HG03045 (cell line): Measurements from ENCODE around the gene CGB3.
"Not testable (repeated sequence)": the region's sequence is repeated elsewhere in the genome, so short reads cannot be mapped to it uniquely, and the experiment has no call there.

Experiments used
- ATAC-seq: cut with Tn5 transposase; IDR thresholded peaks from one replicate; pipeline ENCODE4 v1.9.1; 2021; ENCODE audit warnings: mild to moderate bottlenecking, moderate library complexity; ENCODE audit not compliant: unreplicated experiment

The CGB3 gene

DNA sequence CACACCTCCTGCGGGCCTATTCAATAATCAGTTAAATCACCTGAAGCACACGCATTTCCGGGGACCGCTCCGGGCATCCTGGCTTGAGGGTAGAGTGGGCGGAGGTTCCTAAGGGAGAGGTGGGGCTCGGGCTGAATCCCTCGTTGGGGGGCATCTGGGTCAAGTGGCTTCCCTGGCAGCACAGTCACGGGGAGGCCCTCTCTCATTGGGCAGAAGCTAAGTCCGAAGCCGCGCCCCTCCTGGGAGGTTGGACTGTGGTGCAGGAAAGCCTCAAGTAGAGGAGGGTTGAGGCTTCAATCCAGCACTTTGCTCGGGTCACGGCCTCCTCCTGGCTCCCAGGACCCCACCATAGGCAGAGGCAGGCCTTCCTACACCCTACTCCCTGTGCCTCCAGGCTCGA lies 19.4 kb upstream of the CGB3 start, which contains the start of gene CGB5:
TSS of gene CGB5 (plus strand) at position 301 of the 400 bp plus-strand sequence. CDS start 362 bp downstream, outside the sequence.
- ATAC-seq = not testable (repeated sequence)

- ATAC-seq = not testable (repeated sequence)
These were observed 18.5 kb upstream of the CGB3 start for GRCh38 chr19:49042666-49043065.

DNA sequence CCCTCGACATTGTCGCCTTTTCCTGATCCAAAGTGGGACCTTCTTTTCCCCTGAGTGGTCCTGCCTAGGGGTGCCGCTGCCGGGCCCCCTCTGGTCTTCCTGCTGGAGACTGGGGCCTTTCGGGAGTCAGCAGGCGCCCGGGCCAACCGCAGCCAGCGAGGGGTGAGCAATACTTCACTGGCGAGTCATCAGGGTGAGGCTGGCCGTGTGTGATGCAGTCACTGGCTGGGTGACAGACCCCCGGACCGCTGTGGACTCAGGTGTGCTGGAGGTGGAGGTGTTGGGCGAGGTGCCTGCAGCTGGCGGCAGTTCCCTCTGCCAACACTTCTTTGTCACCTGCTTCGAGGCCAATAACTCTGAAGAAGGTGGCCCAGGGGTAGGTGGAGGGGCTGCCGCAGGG lies 18.0 kb upstream of the CGB3 start:
- ATAC-seq = no peak

DNA sequence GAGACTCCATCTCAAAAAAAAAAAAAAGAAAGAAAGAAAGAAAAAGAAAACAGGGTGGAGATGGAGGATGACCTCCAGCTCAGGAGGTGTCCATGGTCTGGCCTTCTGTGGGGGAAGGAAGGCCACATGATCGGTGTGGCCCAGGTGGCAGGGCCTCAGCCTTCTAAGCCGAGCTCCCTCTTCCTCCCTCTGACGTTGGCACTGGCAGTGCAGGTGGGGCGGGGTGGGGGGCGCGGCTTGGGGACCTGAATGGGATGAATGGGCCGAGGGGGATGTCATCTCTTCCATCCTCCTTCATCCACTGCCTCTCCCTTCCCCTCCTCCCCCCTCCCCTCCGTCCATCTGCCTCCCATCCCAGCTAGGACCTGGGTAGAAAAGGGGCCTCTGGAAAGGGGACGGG lies 15.6 kb upstream of the CGB3 start:
- not testable (repeated sequence) for ATAC-seq

GRCh38 chr19:49038557-49039276 lies 14.6 kb upstream of the CGB3 start:
- ATAC-seq = not testable (repeated sequence)

GRCh38 chr19:49038111-49038510 lies 14.0 kb upstream of the CGB3 start:
- not testable (repeated sequence) for ATAC-seq

GRCh38 chr19:49036815-49037214 lies 12.7 kb upstream of the CGB3 start, which contains the start of gene CGB1:
CGB1 (minus strand) TSS chr19:49036895; CDS start chr19:49036711, 184 bp downstream.
- not testable (repeated sequence) for ATAC-seq

DNA sequence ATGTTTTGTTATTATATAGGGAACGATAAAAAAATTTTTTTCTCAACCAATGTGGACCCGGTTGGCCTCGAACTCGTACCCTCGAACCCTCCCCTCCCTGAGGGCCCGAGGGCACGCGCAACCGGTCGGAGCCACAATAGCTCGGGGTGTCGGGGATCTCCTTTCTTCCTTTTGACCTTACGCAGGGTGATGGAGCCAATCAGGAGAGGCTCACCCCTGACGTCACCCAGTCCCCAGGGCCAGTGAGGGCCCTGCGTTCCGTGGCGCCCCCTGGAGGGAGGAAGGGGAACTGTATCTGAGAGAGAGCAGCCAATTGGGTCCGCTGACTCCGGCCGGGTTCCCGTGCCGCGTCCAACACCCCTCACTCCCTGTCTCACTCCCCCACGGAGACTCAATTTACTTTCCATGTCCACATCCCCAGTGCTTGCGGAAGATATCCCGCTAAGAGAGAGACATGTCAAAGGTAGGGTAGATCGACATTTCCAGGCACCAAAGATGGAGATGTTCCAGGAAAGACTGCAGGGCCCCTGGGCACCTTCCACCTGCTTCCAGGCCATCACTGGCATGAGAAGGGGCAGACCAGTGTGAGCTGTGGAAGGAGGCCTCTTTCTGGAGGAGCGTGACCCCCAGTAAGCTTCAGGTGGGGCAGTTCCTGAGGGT lies 7.6 kb upstream of the CGB3 start, which contains the start of gene CGB2:
TSS of gene CGB2 (plus strand) at position 249 of the 660 bp plus-strand sequence. CDS start at position 455, 206 bp downstream.
- not testable (repeated sequence) for ATAC-seq

GRCh38 chr19:49030323-49030722 lies 6.2 kb upstream of the CGB3 start:
- ATAC-seq = not testable (repeated sequence)

GRCh38 chr19:49029749-49030148 lies 5.6 kb upstream of the CGB3 start:
- not testable (repeated sequence) for ATAC-seq

DNA sequence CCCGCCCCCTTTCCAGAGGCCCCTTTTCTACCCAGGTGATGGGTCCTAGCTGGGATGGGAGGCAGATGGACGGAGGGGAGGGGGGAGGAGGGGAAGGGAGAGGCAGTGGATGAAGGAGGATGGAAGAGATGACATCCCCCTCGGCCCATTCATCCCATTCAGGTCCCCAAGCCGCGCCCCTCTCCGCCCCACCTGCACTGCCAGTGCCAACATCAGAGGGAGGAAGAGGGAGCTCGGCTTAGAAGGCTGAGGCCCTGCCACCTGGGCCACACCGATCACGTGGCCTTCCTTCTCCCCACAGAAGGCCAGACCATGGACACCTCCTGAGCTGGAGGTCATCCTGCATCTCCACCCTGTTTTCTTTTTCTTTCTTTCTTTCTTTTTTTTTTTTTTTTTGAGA lies 4.6 kb upstream of the CGB3 start:
- ATAC-seq = not testable (repeated sequence)

DNA sequence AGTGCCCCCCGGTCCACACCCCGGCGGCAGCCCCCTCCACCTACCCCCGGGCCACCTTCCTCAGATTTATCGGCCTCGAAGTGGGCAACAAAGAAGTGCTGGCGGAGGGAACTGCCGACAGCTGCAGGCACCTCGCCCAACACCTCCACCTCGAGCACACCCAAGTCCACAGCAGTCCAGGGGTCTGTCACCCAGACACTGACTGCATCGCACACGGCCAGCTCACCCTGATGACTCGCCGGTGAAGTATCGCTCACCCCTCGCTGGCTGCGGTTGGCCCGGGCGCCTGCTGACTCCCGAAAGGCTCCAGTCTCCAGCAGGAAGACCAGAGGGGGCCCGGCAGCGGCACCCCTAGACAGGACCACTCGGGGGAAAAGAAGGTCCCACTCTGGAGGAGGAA lies 1.5 kb upstream of the CGB3 start:
- not testable (repeated sequence) for ATAC-seq

DNA sequence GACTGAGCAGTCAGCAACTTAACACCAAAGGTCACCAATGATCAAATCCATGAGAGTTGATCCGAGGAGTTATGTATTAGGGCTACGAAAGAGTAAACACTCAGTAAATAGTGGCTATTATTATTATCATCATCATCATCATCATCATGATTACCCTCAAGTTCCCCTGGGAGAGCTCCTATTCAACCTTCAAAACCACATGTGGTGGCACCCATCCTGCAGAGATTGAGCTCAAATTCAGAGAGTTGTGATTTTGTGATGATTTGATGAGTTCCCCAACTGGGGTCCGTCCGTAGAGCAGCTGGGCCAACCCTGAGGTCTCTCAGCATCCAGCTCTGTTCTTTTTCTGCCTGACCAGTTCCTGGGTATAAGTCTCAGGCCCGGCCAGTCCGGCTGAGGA lies 955 bp upstream of the CGB3 start:
- ATAC-seq = not testable (repeated sequence)

DNA sequence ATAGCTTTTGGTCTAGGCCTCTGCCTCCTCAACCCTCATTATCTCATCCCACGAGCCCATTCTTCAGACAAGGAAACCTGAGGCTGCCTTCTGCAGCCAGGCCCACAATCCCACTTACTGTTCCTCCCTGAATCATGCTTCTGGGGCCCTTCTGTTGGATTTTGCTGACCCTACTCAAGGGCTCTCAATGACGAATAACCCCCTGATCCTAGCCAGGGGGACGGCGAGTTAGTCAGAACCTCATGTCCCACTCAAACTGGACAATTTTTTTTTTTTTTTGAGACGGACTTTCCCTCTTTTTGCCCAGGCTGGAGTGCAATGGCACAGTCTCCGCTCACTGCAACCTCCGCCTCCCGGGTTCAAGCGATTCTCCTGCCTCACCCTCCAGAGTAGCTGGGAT lies 2.0 kb downstream of the CGB3 start:
- no peak for ATAC-seq

DNA sequence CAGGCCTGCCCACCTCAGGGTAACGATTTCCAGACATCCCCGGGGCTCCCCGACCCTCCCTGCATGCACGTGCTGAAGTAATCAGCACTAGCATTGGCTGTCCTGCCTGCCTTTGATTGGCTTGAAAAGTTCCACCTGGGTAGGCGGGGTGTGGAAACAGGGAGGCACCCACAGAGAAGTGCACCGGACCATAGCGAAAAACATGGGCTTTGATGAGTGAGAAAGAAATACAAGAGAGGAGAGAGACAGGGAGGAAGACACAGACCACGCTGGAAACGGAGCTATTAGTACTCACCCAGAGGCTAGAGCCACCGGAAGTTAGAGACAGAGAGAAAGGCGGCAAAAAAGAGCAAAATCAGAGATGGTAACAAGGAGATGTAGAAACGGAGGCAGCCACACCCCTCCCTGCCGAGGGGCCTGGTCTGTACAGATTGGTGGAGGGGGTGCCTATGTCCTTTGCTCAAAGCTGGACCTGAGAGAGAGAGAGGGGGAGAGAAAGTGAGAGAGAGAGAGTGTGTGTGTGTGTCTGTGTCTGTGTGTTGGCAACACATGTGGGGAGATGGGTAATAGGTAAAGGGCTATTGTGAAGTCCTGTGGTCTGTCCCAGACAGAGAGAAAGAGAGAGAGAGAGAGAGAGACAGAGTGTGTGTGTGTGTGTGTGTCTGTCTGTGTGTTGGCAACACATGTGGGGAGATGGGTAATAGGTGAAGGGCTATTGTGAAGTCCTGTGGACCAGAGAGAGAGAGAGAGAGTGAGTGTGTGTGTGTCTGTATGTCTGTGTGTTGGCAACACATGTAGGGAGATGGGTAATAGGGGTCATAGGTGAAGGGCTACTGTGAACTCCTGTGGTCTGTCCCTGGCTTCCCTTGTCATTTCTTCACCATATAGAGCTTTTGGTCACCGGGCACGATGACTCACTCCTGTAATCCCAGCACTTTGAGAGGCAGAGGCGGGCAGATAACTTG lies 2.9 kb downstream of the CGB3 start:
- no peak for ATAC-seq

DNA sequence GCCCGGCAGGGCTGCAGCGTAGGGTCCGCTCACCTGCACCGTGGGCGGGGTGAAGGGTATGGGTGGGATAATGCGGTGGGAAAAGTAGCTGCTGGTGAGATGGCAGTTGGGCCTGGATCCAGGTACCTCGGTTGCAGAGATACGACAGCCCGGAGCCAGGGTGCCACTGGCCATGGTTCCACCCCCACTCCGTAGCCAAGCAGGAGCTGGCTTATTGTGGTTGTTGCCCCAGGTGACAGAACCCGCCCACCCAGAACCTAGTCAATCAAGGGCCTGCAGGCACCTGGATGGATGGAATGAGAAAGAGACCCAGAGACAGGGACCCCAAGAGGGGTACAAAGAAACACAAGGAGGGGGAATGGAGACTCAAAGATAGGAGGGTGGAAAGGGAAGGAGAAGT lies 3.8 kb downstream of the CGB3 start:
- no peak for ATAC-seq

- ATAC-seq = no peak
These were observed 4.7 kb downstream of the CGB3 start for GRCh38 chr19:49019242-49019932.

DNA sequence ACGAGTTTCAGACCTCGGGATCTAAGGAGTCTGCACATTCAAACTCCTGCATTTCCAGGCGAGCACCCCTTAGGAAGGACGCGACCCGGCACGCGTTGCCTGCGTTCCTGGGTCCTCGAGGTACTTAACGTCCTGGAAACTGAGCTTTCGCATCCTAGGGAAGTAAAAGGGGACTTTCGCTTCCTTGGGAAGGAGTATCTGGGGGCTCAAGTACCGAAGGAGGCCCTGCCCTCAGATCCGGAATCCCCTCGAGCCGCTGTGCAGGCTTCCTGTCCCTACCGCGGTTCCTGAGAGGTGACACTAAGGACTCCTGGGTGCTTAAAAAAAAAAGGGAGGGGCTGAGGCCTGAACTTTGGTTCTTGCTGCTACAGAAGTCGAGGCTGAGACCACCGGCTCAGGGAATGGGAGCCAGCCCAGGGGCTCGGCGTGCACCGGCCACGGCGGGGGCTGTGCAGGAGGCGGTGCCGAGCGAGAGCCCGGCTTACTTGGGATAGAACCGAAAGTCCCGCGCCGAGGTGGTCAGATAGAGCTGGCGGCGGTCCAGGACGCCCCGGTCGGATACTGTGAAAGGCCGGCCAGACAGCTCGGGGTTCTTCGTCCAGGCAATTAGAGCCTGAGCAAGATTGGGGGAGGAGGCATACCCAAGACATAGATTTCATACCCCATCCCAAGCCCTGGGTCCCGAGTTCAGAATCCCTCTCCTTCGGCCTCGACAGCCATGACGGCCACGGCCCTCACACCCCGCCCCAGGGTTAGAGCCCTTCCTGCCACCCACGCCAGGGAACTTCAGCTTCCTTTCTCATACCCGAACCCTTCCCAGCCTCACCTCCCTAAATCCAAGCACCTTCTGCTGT lies 5.5 kb downstream of the CGB3 start:
- not testable (repeated sequence) for ATAC-seq

GRCh38 chr19:49017666-49018351 lies 6.3 kb downstream of the CGB3 start:
- ATAC-seq = peak; percentile 61
